MV-4-11 (cell line): ENCODE measurements around the gene PXK.

Source experiments
- DNase-seq: peaks from one replicate; lab custom pipeline; 2025; lab: John Stamatoyannopoulos, UW

The PXK gene

DNA sequence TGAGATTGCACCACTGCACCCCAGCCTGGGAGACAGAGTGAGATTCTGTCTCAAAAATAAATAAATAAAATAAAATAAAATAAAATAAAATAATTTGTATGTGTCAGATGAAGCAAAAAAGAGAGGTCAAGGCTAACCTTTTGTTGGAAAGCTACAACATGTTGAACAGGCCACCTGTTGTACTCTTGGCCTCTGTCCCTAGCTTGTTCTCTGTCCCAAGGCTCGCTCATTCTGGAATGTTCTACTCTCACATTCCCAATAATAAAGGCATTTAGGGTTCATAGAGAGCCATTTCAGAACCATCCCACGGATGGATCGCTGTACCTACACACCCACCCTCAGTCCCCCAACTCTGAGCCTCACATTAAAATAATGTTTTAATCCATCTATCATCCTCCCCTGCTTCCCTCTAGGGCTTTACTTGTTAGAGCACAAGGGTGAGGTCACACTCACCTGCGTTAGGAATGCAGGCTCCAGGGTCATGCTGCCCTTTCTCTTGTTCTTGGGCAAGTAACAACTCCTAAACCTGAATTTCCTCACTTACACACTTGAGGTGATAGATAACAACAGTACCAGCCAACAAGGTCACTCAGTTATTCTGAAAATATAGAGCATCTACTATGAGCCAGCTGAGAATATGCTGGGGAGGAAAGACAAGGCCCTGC lies 134.3 kb downstream of the PXK start:
- no peak for DNase-seq

DNA sequence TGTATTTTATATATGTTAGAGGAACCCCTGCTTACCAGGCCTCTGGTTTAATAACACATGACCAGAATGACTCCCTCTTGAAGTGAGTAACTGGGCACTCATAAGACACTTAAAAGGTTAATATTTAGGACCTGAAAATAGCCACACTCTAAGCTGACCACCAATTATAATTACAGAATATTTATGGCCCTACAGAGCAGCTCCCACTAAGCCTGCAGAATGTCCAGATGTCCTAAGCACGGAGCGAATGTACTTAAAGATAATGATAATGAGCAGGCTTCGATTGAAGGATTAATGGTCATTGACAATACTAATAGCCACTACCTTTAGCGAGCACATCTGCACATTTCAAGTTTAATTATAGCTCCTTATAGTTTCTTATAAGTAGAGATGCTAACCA lies 136.4 kb downstream of the PXK start:
- DNase-seq, result no peak

DNA sequence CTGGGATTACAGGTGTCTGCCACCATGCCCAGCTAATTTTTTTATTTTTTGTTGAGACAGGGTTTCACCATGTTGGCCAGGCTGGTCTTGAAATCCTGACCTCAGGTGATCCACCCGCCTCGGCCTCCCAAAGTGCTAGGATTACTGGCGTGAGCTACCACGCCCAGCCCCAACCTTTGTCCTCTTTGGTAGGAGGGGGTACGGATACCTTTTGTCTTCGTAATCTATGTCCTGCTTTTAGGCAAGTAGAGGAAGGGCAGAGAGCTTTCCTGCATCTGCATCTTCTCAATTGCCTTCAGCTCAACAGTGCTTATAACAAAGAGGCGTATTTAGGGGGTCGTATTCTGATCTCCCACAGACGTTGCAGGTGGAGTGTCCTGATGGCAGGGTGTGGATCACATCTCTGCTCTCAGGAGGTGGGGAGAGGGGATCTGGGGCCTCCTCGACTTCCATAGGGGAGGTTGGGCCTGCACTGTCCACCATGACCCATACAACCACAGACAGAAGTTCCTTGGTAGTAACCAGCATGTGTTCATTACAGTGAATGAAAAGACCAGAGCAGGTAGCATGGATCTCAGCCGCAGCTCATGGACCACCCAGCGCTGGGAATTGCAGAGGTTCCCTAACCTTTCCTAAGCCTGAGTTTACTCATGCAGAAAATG lies 137.8 kb downstream of the PXK start:
- DNase-seq, result no peak

DNA sequence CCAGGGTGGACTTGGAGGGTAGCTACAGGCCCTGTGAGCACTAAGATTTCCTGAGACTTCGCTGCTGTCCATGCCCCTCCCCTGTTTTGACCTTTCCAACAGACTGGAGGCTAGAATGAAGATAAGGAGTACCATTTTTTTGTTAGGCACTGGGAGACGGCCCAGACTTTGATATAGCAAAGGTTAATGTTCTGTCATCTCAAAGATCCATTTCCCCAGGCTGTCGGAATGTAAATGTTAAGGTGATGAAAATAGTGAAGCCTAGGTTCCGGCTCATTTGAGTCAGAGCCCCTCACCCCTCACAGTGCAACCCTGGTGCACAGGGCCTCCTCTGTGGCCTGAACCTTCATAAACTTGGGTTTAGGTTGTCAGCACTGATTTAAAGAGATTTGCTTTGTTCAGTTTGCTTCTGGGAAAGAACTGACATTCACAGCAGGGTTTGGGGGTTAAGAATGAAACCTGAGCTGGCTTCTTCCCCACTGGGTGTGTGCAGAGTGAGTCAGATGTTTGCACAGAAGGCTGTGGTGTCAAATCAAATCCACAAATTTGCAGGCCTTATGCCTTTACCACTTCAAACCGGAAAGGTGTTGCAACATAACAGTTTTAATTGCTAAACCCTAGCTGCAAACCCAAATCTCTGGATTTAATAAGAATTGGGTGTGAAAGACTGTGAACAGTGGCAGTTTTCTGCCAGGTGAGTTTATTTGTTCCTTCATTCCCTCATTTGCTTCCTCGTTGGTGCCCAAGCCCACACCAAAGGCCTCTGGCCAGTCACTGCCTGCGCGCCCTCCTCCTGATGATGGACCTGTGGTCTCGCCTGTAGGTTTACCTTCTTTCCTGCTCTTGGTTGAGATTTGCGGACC lies 138.6 kb downstream of the PXK start:
- peak; percentile 98 for DNase-seq

DNA sequence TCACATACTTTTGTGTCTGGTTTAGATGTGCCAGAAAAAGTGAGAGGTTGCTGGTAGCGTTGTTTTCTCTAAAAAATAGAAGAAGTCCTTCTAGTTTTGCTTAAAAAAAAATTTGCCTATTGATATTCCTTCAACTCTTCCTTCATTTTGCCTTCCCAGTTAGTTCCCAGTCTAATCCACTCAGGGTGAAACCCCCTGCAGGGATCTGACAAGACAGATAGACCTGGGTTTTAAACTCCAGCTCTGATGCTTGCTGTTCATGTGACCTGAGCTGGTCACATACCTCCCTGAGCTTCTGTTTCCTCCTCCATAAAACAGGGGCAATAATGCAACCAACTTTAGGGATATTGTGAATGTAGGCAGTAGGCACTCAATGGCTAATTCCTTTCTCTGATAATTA lies 140.6 kb downstream of the PXK start:
- DNase-seq, result no peak

DNA sequence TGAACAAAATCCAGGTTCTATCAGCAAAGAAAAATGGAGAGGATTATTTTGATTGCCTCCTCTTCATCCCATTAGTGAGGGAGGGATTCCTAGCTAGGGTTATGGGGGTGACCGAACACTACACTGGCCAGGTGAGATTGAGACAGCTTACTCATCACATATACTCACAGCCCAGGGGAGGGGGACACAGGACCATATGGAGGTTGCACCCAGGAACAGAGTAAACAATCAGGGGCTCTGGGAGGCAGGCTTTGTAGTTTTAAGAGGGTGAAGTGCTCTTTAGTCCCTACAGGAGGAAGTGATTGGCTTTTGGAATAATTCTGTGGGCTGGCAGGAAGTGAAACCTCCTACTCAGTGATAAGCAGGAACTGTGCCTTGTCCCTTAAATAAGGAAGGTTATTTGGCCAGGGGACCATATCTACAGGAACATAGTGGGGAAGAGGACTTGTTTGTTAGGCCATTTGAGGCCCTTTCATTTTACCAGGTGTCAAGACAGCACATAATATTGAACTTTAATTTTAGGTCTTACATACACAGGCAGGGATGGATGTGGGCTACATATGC lies 141.7 kb downstream of the PXK start:
- peak; percentile 96 for DNase-seq

DNA sequence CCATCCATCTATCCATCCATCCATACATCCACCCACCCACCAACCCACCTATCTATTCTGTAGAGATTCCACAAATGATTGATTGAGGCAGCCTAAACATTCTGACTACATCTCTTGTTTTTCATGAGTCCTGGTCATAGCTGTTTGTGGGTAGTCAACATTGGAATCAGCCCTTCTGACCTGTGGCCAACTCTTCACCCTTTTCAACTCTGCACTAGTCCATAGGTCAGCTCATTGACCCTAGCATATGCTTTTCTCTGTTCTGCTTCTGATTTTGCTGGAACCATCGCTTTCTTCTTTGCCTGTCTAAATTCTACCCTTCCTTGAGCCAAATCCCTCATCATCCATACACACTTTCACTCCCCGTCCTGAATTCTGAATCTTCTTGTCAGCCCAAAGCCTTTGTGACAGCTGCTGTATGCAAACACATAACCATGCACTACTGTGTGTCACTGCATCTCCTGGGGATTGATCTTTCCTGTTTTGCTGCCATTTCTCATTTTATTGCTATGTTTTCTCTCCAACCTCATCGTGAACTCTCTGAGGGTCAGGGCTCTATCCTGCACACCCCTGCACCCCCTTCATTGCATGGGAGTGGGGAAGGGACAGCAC lies 142.4 kb downstream of the PXK start:
- DNase-seq, result no peak
